ENCODE data around the gene BPIFB1.

- no peak for TF ChIP-seq CTCF (optimal IDR thresholded peaks at IDR 0.05 in 1 of 3, IDR thresholded peaks at IDR 0.05 in 1 of 3, conservative IDR thresholded peaks at IDR 0.05 in 1 of 3; ENCODE audit: extremely low read depth in 1 of 3, insufficient read depth in 2 of 3, low read length in 3 of 3)
- TF ChIP-seq EZH2 (IDR thresholded peaks at IDR 0.05; ENCODE audit: low read length) = no peak
These were observed 33.3 kb downstream of the BPIFB1 start for GRCh38 chr20:33316343-33316742.
